Neuronal stem cell (in vitro differentiated cells): Measurements from ENCODE around the gene VCP.

ENCODE experiments used
- DNase-seq: peaks from one replicate; pipeline ENCODE4 v3.0.0-alpha.2; 2013; ENCODE audit warnings: low spot score
- H2AFZ ChIP-seq: one replicate; pipeline ENCODE4 v1.6.1; 2013; ENCODE audit warnings: mild to moderate bottlenecking, low read length, inconsistent platforms
- H2AK5ac ChIP-seq: 2 replicates; pipeline ENCODE4 v1.6.1; 2013; ENCODE audit warnings: low read depth, mild to moderate bottlenecking, inconsistent platforms, low read length, moderate library complexity, mixed read lengths
- H2BK120ac ChIP-seq: 2 replicates; pipeline ENCODE4 v1.6.1; 2013; ENCODE audit warnings: low read depth, mild to moderate bottlenecking, inconsistent platforms, low read length, moderate library complexity, mixed read lengths
- H2BK12ac ChIP-seq: one replicate; pipeline ENCODE4 v1.6.1; 2013; ENCODE audit warnings: low read length, inconsistent platforms
- H2BK15ac ChIP-seq: 2 replicates; pipeline ENCODE4 v1.6.1; 2013; ENCODE audit warnings: mild to moderate bottlenecking, low read length, inconsistent platforms, mixed read lengths
- H2BK5ac ChIP-seq: one replicate; pipeline ENCODE4 v1.6.1; 2013; ENCODE audit warnings: inconsistent platforms, mild to moderate bottlenecking, low read length, moderate library complexity
- H3K14ac ChIP-seq: one replicate; pipeline ENCODE4 v1.6.1; 2013; ENCODE audit warnings: low read length, inconsistent platforms
- H3K18ac ChIP-seq: 2 replicates; pipeline ENCODE4 v1.6.1; 2013; ENCODE audit warnings: low read length, inconsistent platforms
- H3K23ac ChIP-seq: 2 replicates; pipeline ENCODE4 v1.6.1; 2013; ENCODE audit warnings: low read depth, mild to moderate bottlenecking, mixed read lengths, low read length, inconsistent platforms; ENCODE audit not compliant: poor library complexity
- H3K27ac ChIP-seq: replicated peaks from 3 replicates; pipeline ENCODE4 v1.5.1; 2013; ENCODE audit warnings: low read length, inconsistent platforms
- H3K27me3 ChIP-seq, 3 experiments: 2 replicates each; pipeline ENCODE4 v1.6.1; 2013; ENCODE audit warnings: low read length in 3 of 3, mild to moderate bottlenecking in 2 of 3, inconsistent platforms in 1 of 3, low read depth in 1 of 3, mixed read lengths in 1 of 3, moderate library complexity in 1 of 3; ENCODE audit not compliant: control insufficient read depth in 3 of 3, insufficient read depth in 3 of 3
- H3K36me3 ChIP-seq, 2 donors: replicated peaks in 1 of 2; 2 replicates each; pipeline ENCODE4 v1.6.1; 2013; ENCODE audit warnings: low read length in 2 of 2; ENCODE audit not compliant: control insufficient read depth in 2 of 2, insufficient read depth in 2 of 2
- H3K4ac ChIP-seq: 2 replicates; pipeline ENCODE4 v1.6.1; 2013; ENCODE audit warnings: inconsistent platforms, mild to moderate bottlenecking, low read length, moderate library complexity
- H3K4me1 ChIP-seq, 2 donors: 1 replicate in 1 of 2; 2 replicates in 1 of 2; pipeline ENCODE4 v1.6.1; 2013; ENCODE audit warnings: low read length in 2 of 2, low read depth in 1 of 2; ENCODE audit not compliant: control insufficient read depth in 2 of 2, insufficient read depth in 1 of 2
- H3K4me2 ChIP-seq: one replicate; pipeline ENCODE4 v1.6.1; 2013; ENCODE audit warnings: mild to moderate bottlenecking, low read length, inconsistent platforms; ENCODE audit not compliant: insufficient read depth, poor library complexity, severe bottlenecking
- H3K4me3 ChIP-seq, 2 donors: 2 replicates each; pipeline ENCODE4 v1.5.1; 2013; ENCODE audit warnings: low read length in 2 of 2, mild to moderate bottlenecking in 2 of 2, inconsistent platforms in 1 of 2, moderate library complexity in 1 of 2
- H3K79me1 ChIP-seq: one replicate; pipeline ENCODE4 v1.6.1; 2013; ENCODE audit warnings: low read depth, mild to moderate bottlenecking, inconsistent platforms, low read length, moderate library complexity
- H3K9ac ChIP-seq: one replicate; pipeline ENCODE4 v1.6.1; 2013; ENCODE audit warnings: mild to moderate bottlenecking, low read depth, low read length, inconsistent platforms; ENCODE audit not compliant: poor library complexity
- H3K9me3 ChIP-seq, 2 donors: replicated peaks in 1 of 2; 2 replicates each; pipeline versions ENCODE3 to v1.6.1; 2013; ENCODE audit warnings: low read length in 2 of 2, mild to moderate bottlenecking in 2 of 2, inconsistent platforms in 1 of 2, low read depth in 1 of 2, mixed read lengths in 1 of 2, moderate library complexity in 1 of 2; ENCODE audit not compliant: control insufficient read depth in 2 of 2, insufficient read depth in 1 of 2
- H4K8ac ChIP-seq: one replicate; pipeline ENCODE4 v1.6.1; 2013; ENCODE audit warnings: low read depth, mild to moderate bottlenecking, inconsistent platforms, low read length, moderate library complexity
- H4K91ac ChIP-seq: one replicate; pipeline ENCODE4 v1.6.1; 2013; ENCODE audit warnings: low read length, low read depth, mild to moderate bottlenecking, inconsistent platforms; ENCODE audit not compliant: poor library complexity
- WGBS, 2 donors: extraction: QIAGEN DNeasy Blood & Tissue Kit; methylation state at CpG; one replicate each; pipeline ENCODE4 v1.1.7; 2013; ENCODE audit warnings: missing lambda C conversion rate in 2 of 2, mixed read lengths in 1 of 2; ENCODE audit not compliant: insufficient read length in 2 of 2, insufficient replicate concordance in 1 of 2; ENCODE audit errors: extremely low coverage in 2 of 2; 5-methylcytosine and 5-hydroxymethylcytosine counted together

Gene VCP

GRCh38 chr9:35091536-35091935 is 19.1 kb upstream of the VCP start:
- Histone ChIP-seq H3K36me3 (peaks cover 40 to 67% of the 10 kb centered on the region in 2 donors), H3K9me3 (no peaks in the 10 kb centered on the region), H3K4me3 (no peak overlapping the region), H3K9ac (no peak overlapping the region), H3K4me2 (no peak overlapping the region), H3K27ac (no peak overlapping the region), H3K4me1 (peaks cover 0 to 2% of the 10 kb centered on the region in 2 donors), H3K79me1 (peaks cover 7% of the 10 kb centered on the region), H3K14ac (no peak overlapping the region), H2AK5ac (no peak overlapping the region), H3K23ac (peak overlapping the region; percentile 39), H2BK120ac (no peak overlapping the region), H2BK5ac (no peak overlapping the region), H3K27me3 (no peaks in the 10 kb centered on the region), H2BK12ac (no peak overlapping the region), H4K91ac (no peak overlapping the region), H3K18ac (no peak overlapping the region), H2AFZ (no peak overlapping the region), H4K8ac (no peak overlapping the region), H3K4ac (no peak overlapping the region), H2BK15ac (no peak overlapping the region)
- no peak for DNase-seq
- no CpG with 5 or more reads among the region's 17 CpGs for whole genome bisulfite sequencing, 2 donors

DNA sequence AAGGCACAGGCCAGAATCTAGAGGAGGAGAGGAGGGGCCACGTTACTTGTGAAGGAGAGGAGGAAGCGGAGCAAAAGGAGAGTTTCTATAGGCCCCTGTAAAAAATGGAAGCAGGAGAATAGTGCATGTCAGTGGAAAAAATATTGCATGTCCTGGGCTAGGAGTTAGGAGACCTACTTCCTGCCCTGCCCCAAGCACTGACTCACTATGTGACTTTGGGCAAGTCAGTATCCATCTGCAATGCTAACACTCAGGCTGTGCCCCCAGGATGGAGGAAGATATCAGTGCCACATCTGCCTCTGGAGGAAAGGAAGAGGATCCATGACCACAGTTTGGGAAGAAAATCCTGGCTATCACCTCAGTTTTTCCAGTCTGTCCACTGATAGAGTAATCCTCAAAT is 17.0 kb upstream of the VCP start:
- no peak overlapping the region for H3K9ac ChIP-seq
- peaks cover 40 to 67% of the 10 kb centered on the region in 2 donors for H3K36me3 ChIP-seq
- H4K91ac ChIP-seq = no peak overlapping the region
- no peak overlapping the region for H3K4me3 ChIP-seq
- no peak overlapping the region for H3K4ac ChIP-seq
- no peak overlapping the region for H2BK120ac ChIP-seq
- H3K23ac ChIP-seq = no peak overlapping the region
- WGBS, 2 donors = no CpG with 5 or more reads among the region's 2 CpGs
- H3K18ac ChIP-seq = no peak overlapping the region
- H3K9me3 ChIP-seq = no peaks in the 10 kb centered on the region
- no peak overlapping the region for H2BK5ac ChIP-seq
- H3K27me3 ChIP-seq = no peaks in the 10 kb centered on the region
- no peak overlapping the region for H3K27ac ChIP-seq
- peaks cover 2% of the 10 kb centered on the region for H3K79me1 ChIP-seq
- DNase-seq = no peak
- no peak overlapping the region for H2BK15ac ChIP-seq
- H3K4me1 ChIP-seq = no peaks in the 10 kb centered on the region
- no peak overlapping the region for H3K14ac ChIP-seq
- H4K8ac ChIP-seq = no peak overlapping the region
- H3K4me2 ChIP-seq = no peak overlapping the region
- H2AFZ ChIP-seq = no peak overlapping the region
- H2BK12ac ChIP-seq = no peak overlapping the region
- H2AK5ac ChIP-seq = no peak overlapping the region

- Histone ChIP-seq H3K4me1 (no peaks in the 10 kb centered on the region), H3K4me3 (no peak overlapping the region), H3K79me1 (no peaks in the 10 kb centered on the region), H2BK120ac (no peak overlapping the region), H3K18ac (no peak overlapping the region), H2BK12ac (no peak overlapping the region), H3K27me3 (no peaks in the 10 kb centered on the region), H3K14ac (no peak overlapping the region), H3K27ac (no peak overlapping the region), H3K36me3 (peaks cover 18 to 26% of the 10 kb centered on the region in 2 donors), H3K23ac (no peak overlapping the region), H4K91ac (no peak overlapping the region), H3K9me3 (no peaks in the 10 kb centered on the region), H2AFZ (no peak overlapping the region), H3K4ac (no peak overlapping the region), H3K4me2 (no peak overlapping the region), H2AK5ac (no peak overlapping the region), H2BK5ac (no peak overlapping the region), H2BK15ac (no peak overlapping the region), H3K9ac (no peak overlapping the region), H4K8ac (no peak overlapping the region)
- no peak for DNase-seq
- no CpG with 5 or more reads among the region's 2 CpGs for WGBS, 2 donors
Observed at GRCh38 chr9:35085078-35085477, 12.7 kb upstream of the VCP start.

DNA sequence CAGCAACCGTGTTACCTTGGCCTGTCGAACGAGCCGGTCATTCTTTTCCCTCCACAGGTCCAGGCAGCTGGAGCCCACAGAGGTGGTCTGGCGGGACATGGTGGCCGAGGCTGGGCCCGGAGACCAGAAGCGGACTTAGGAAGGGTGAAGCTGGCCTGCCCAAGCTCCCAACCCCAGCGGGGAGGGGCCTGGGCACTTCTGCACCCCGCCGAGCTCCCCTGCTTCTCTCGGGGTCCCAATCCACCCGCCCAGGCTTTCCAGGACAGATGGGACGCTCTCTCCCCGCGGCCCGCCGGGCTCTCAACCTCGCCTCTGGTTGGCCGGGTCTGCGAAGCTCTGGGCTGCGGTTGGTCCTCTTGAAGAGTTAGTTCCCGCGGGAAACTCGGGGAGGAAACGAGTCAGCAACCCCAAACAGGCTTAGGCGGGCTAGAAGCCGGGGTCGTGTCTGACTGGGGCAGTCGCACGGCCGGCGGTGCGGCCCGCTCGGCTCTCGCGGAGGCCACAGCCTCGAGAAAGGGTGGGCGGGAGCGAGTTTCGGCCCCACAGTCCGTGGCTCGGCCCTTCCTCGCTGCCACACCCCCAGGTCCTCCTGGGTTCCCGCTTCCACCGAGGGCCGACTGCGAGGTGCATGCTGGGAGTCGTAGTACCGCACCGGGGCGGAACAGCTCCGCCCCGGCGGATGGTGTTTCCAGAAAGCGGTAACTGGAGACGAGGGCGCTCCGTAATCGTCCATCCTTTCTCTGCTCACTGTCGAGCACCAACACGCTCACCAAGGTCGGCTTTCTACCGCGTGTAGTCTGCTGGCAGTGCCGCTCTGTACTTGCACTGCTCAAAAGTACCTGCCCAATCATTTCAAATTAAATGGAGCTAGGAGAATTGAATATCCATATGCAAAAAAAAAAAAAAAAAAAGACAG is 7.3 kb upstream of the VCP start, which contains the start of gene FANCG:
Gene FANCG (minus strand): TSS at position 517 of the 916 bp plus-strand sequence. CDS start 418 bp downstream, at position 99.
- Histone ChIP-seq H3K79me1 (peaks cover 16% of the 10 kb centered on the region), H4K91ac (no peak within 1 kb of the TSS), H3K14ac (no peak within 1 kb of the TSS), H2BK5ac (peak within 1 kb of the TSS; percentile 78), H2AK5ac (no peak within 1 kb of the TSS), H3K9ac (peak within 1 kb of the TSS; percentile 97), H2BK12ac (no peak within 1 kb of the TSS), H3K4me2 (peak within 1 kb of the TSS; percentile 93), H2AFZ (peak within 1 kb of the TSS; percentile 95), H3K27me3 (no peaks in the 10 kb centered on the region), H2BK15ac (peak within 1 kb of the TSS; percentile 79), H3K27ac (peak within 1 kb of the TSS; percentile 83), H2BK120ac (no peak within 1 kb of the TSS), H3K18ac (peak within 1 kb of the TSS; percentile 98), H3K4me1 (peaks cover 9 to 17% of the 10 kb centered on the region in 2 donors), H3K9me3 (no peaks in the 10 kb centered on the region), H3K36me3 (peaks cover 23 to 39% of the 10 kb centered on the region in 2 donors), H3K4me3 (peak within 1 kb of the TSS; percentile 86 to 87), H3K23ac (peak within 1 kb of the TSS; percentile 97), H3K4ac (no peak within 1 kb of the TSS), H4K8ac (no peak within 1 kb of the TSS)
- DNase-seq = peak; percentile 89
- no CpG with 5 or more reads among the region's 67 CpGs for WGBS, 2 donors
